ENCODE measurements around the gene CRYBG1.

DNA sequence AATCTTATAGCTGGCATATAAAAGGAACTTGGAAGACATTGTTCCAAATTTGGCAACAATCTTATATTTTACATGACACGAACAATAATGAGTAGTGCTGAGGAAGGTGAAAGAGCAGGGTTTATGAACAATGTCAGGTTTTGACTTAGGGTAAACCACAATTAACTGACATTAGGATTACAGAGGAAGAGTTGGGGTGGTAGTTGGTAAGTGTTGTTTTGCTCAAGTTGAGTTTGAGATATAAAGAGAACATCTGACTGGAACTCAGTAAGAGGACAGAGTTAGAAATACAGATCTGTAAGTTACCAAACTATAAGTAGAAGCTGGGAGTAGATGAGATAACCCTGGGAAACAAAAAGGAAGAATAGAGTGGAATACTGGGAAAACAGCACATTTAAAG lies 253.6 kb downstream of the CRYBG1 start:
- no peak for TF ChIP-seq REST (IDR thresholded peaks at IDR 0.05; ENCODE audit: insufficient read depth in 1 of 2, low read depth in 2 of 2, low read length in 2 of 2)
- no peak for TF ChIP-seq POLR2AphosphoS5 (IDR thresholded peaks at IDR 0.05; ENCODE audit: low read depth, low read length)
- no peak for TF ChIP-seq TAF1 (IDR thresholded peaks at IDR 0.05; ENCODE audit: borderline replicate concordance, insufficient read depth, low read length)
- no peak for TF ChIP-seq FOXP2 (optimal IDR thresholded peaks at IDR 0.05; ENCODE audit: borderline replicate concordance, extremely low read depth, extremely low read length, insufficient read depth)
